ENCODE measurements around the gene STK32B. TPM values are rescaled to one million over a fixed set of nuclear protein-coding genes. Genes with fewer than 3 reads are reported as not detected.

The STK32B gene
- total RNA-seq, 1 experiment from 2014 or later = 15.1 TPM

DNA sequence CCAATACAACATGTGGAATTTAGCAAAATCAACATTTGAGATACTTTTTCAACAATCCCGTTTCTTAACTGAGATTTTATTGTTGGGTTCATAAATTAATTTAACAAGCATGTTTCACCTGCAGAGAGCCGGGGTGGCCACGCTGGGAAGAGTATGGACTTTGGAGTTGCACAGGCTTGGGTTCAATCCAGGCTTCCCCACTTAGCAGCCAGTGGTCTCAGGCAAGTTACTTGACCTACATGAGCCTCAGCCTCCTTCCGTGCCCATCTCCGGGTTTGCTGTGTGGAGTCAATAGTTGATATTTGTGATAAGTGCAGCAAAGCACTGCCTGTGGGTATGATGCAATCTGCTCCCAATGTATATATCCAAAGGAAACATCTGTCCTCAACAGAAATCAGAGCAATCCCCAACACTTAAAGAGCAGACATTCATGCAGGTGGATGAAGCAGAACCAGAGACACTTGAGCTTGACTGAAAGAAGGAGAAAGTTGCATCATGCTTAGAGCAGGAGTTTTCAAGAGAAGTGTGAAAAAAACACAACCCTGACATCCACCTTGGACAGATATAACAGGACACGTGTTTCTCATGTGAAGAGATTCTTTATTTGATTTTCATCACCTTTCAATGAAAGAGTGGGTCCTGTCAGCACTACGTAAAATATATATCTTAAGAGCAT is 37.1 kb upstream of the STK32B start:
- BruUV-seq (replicated peaks) = no TSS peak
- intact Hi-C loops (cut with micrococcal nuclease; ENCODE audit: unreplicated experiment) = no loop called here
- H3K36me3 ChIP-seq (ENCODE audit: insufficient read depth, low read length, poor library complexity, severe bottlenecking) = no peaks in the 10 kb centered on the region
- no peaks in the 10 kb centered on the region for H3K27me3 ChIP-seq (replicated peaks; ENCODE audit: insufficient read depth, low read depth, low read length, poor library complexity)
- no peak for TF ChIP-seq EZH2 (IDR thresholded peaks at IDR 0.05; ENCODE audit: borderline replicate concordance, low read depth, low read length, poor library complexity, severe bottlenecking)
- TF ChIP-seq, protein P1, sequence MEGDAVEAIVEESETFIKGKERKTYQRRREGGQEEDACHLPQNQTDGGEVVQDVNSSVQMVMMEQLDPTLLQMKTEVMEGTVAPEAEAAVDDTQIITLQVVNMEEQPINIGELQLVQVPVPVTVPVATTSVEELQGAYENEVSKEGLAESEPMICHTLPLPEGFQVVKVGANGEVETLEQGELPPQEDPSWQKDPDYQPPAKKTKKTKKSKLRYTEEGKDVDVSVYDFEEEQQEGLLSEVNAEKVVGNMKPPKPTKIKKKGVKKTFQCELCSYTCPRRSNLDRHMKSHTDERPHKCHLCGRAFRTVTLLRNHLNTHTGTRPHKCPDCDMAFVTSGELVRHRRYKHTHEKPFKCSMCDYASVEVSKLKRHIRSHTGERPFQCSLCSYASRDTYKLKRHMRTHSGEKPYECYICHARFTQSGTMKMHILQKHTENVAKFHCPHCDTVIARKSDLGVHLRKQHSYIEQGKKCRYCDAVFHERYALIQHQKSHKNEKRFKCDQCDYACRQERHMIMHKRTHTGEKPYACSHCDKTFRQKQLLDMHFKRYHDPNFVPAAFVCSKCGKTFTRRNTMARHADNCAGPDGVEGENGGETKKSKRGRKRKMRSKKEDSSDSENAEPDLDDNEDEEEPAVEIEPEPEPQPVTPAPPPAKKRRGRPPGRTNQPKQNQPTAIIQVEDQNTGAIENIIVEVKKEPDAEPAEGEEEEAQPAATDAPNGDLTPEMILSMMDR (conservative IDR thresholded peaks at IDR 0.05; ENCODE audit: low read depth, low read length) = no peak
- ChIA-PET CTCF (no interaction called here), POLR2A (ENCODE audit: low non-redundant PET) (no interaction called here)
- no peak for DNase-seq (ENCODE audit: low spot score)
- no peaks in the 10 kb centered on the region for H3K9me3 ChIP-seq (ENCODE audit: low read depth, low read length, poor library complexity, severe bottlenecking)
- H3K27ac ChIP-seq (ENCODE audit: low read depth, low read length, poor library complexity, severe bottlenecking) = no peak overlapping the region
- peaks cover 9% of the 10 kb centered on the region for H3K4me1 ChIP-seq (ENCODE audit: insufficient read depth, low read length, poor library complexity, severe bottlenecking)
- no peak overlapping the region for H3K4me3 ChIP-seq (ENCODE audit: low read depth, low read length, poor library complexity, severe bottlenecking)

GRCh38 chr4:5018096-5018495 is 33.2 kb upstream of the STK32B start:
- Histone ChIP-seq H3K36me3 (ENCODE audit: insufficient read depth, low read length, poor library complexity, severe bottlenecking) (no peaks in the 10 kb centered on the region), H3K27ac (ENCODE audit: low read depth, low read length, poor library complexity, severe bottlenecking) (no peak overlapping the region), H3K4me1 (ENCODE audit: insufficient read depth, low read length, poor library complexity, severe bottlenecking) (peaks cover 15% of the 10 kb centered on the region), H3K9me3 (ENCODE audit: low read depth, low read length, poor library complexity, severe bottlenecking) (no peaks in the 10 kb centered on the region), H3K27me3 (replicated peaks; ENCODE audit: insufficient read depth, low read depth, low read length, poor library complexity) (no peaks in the 10 kb centered on the region), H3K4me3 (ENCODE audit: low read depth, low read length, poor library complexity, severe bottlenecking) (no peak overlapping the region)
- intact Hi-C loops (cut with micrococcal nuclease; ENCODE audit: unreplicated experiment) = no loop called here
- no peak for DNase-seq (ENCODE audit: low spot score)
- POLR2A ChIA-PET (ENCODE audit: low non-redundant PET) = interaction anchor here (0.6 kb wide), 1 partner anchor 1902 kb away, joined by 3 read pairs; no protein-coding TSS in a partner anchor
- CTCF ChIA-PET = no interaction called here
- no TSS peak for BruUV-seq (replicated peaks)
- TF ChIP-seq, protein P1 (conservative IDR thresholded peaks at IDR 0.05; ENCODE audit: low read depth, low read length) = peak; percentile 35
- no peak for TF ChIP-seq EZH2 (IDR thresholded peaks at IDR 0.05; ENCODE audit: borderline replicate concordance, low read depth, low read length, poor library complexity, severe bottlenecking)

GRCh38 chr4:5018603-5019002 is 32.7 kb upstream of the STK32B start:
- CTCF ChIA-PET = no interaction called here
- H3K4me1 ChIP-seq (ENCODE audit: insufficient read depth, low read length, poor library complexity, severe bottlenecking) = peaks cover 15% of the 10 kb centered on the region
- H3K27ac ChIP-seq (ENCODE audit: low read depth, low read length, poor library complexity, severe bottlenecking) = no peak overlapping the region
- intact Hi-C loops (cut with micrococcal nuclease; ENCODE audit: unreplicated experiment) = no loop called here
- DNase-seq (ENCODE audit: low spot score) = no peak
- no peak overlapping the region for H3K4me3 ChIP-seq (ENCODE audit: low read depth, low read length, poor library complexity, severe bottlenecking)
- H3K27me3 ChIP-seq (replicated peaks; ENCODE audit: insufficient read depth, low read depth, low read length, poor library complexity) = no peaks in the 10 kb centered on the region
- BruUV-seq (replicated peaks) = no TSS peak
- H3K36me3 ChIP-seq (ENCODE audit: insufficient read depth, low read length, poor library complexity, severe bottlenecking) = no peaks in the 10 kb centered on the region
- H3K9me3 ChIP-seq (ENCODE audit: low read depth, low read length, poor library complexity, severe bottlenecking) = no peaks in the 10 kb centered on the region
- POLR2A ChIA-PET (ENCODE audit: low non-redundant PET) = no interaction called here
- TF ChIP-seq, protein P1 (conservative IDR thresholded peaks at IDR 0.05; ENCODE audit: low read depth, low read length) = no peak
- TF ChIP-seq EZH2 (IDR thresholded peaks at IDR 0.05; ENCODE audit: borderline replicate concordance, low read depth, low read length, poor library complexity, severe bottlenecking) = no peak

Data from A673 (cell line).